Measurements from ENCODE around the gene ACADSB. TPM values are rescaled to one million over a fixed set of nuclear protein-coding genes. Genes with fewer than 3 reads are reported as not detected.

Gene ACADSB
- total and polyA plus RNA-seq, 2 donors from 2014 or later: 26.6 to 48.5 TPM

- no peak for DNase-seq
- no peak overlapping the region for H3K4me3 ChIP-seq (ENCODE audit: low read length in 3 of 3)
- FAIRE-seq: no peak
- intact Hi-C loops (cut with DNase I): no loop called here
- H3K27ac ChIP-seq (ENCODE audit: low read depth in 2 of 2, low read length in 2 of 2): no peak overlapping the region
- H3K27me3 ChIP-seq (ENCODE audit: control insufficient read depth, insufficient read depth, low read length): peaks cover 2% of the 10 kb centered on the region
- no peaks in the 10 kb centered on the region for H3K36me3 ChIP-seq (ENCODE audit: control insufficient read depth in 2 of 3, insufficient read depth in 3 of 3, low read length in 3 of 3)
- H3K9ac ChIP-seq (ENCODE audit: low read length in 3 of 3): no peak overlapping the region
- TF ChIP-seq CTCF (IDR thresholded peaks at IDR 0.05; ENCODE audit: borderline replicate concordance, extremely low read depth, insufficient read depth): no peak
- no peaks in the 10 kb centered on the region for H3K9me3 ChIP-seq (ENCODE audit: control insufficient read depth in 2 of 3, insufficient read depth in 1 of 3, low read length in 3 of 3)
- H3K4me1 ChIP-seq (ENCODE audit: control insufficient read depth in 2 of 3, insufficient read depth in 2 of 3, low read depth in 1 of 3, low read length in 3 of 3): no peaks in the 10 kb centered on the region
These were observed 88.2 kb downstream of the ACADSB start for GRCh38 chr10:123097039-123097438.

- H3K4me3 ChIP-seq (ENCODE audit: low read length in 3 of 3): no peak overlapping the region
- H3K9ac ChIP-seq (ENCODE audit: low read length in 3 of 3): no peak overlapping the region
- intact Hi-C loops (cut with DNase I): no loop called here
- no peak for TF ChIP-seq CTCF (IDR thresholded peaks at IDR 0.05; ENCODE audit: borderline replicate concordance, extremely low read depth, insufficient read depth)
- H3K27ac ChIP-seq (ENCODE audit: low read depth in 2 of 2, low read length in 2 of 2): no peak overlapping the region
- no peaks in the 10 kb centered on the region for H3K36me3 ChIP-seq (ENCODE audit: control insufficient read depth in 2 of 3, insufficient read depth in 3 of 3, low read length in 3 of 3)
- H3K27me3 ChIP-seq (ENCODE audit: control insufficient read depth, insufficient read depth, low read length): no peaks in the 10 kb centered on the region
- no peaks in the 10 kb centered on the region for H3K4me1 ChIP-seq (ENCODE audit: control insufficient read depth in 2 of 3, insufficient read depth in 2 of 3, low read depth in 1 of 3, low read length in 3 of 3)
- no peak for DNase-seq
- no peaks in the 10 kb centered on the region for H3K9me3 ChIP-seq (ENCODE audit: control insufficient read depth in 2 of 3, insufficient read depth in 1 of 3, low read length in 3 of 3)
- no peak for FAIRE-seq
These were observed 91.4 kb downstream of the ACADSB start for GRCh38 chr10:123100030-123100762.

DNA sequence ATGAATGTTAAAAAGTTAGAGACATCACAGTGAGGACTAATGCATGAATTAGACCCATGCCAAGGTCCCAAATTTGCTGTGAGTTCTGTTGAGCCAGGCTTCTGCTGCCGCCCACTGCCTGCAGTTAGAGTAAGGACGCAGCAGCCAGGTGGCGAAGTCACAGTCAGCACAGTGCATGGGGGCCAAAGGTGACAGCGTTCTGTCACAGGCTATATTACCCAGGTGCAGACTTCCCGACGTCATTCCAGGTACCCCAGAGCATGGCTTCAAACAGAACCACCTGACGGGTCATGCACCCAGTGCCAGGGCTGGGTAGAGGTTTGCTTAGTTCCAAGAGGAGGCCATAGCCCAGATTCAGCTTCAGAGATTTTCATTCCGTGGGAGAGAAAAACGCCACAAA, 93.1 kb downstream of the ACADSB start:
- Histone ChIP-seq H3K27me3 (ENCODE audit: control insufficient read depth, insufficient read depth, low read length) (no peaks in the 10 kb centered on the region), H3K9ac (ENCODE audit: low read length in 3 of 3) (no peak overlapping the region), H3K36me3 (ENCODE audit: control insufficient read depth in 2 of 3, insufficient read depth in 3 of 3, low read length in 3 of 3) (no peaks in the 10 kb centered on the region), H3K4me3 (ENCODE audit: low read length in 3 of 3) (no peak overlapping the region), H3K27ac (ENCODE audit: low read depth in 2 of 2, low read length in 2 of 2) (no peak overlapping the region), H3K9me3 (ENCODE audit: control insufficient read depth in 2 of 3, insufficient read depth in 1 of 3, low read length in 3 of 3) (no peaks in the 10 kb centered on the region), H3K4me1 (ENCODE audit: control insufficient read depth in 2 of 3, insufficient read depth in 2 of 3, low read depth in 1 of 3, low read length in 3 of 3) (no peaks in the 10 kb centered on the region)
- intact Hi-C loops (cut with DNase I): no loop called here
- no peak for TF ChIP-seq CTCF (IDR thresholded peaks at IDR 0.05; ENCODE audit: borderline replicate concordance, extremely low read depth, insufficient read depth)
- FAIRE-seq (no peak), DNase-seq (no peak)

DNA sequence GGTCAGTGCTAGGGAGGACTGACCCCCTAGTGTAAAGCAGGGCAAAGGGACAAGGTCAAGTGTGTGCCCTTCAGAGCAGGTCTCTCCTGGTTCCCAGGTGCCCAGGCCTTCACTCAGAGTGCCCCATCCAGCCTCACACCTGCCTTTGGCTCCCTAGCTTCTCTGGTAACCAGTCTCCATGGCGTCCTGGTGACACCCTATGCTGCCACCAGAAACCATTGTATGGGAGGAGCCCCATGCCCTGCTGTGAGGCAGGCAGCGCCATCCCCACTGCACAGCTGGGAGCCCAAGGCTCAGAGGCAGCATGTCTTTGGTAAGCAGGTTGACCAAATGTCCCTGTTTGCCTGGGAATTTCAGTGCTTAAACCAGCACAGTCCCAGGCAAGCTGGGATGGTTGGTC, 93.9 kb downstream of the ACADSB start:
- H3K27me3 ChIP-seq (ENCODE audit: control insufficient read depth, insufficient read depth, low read length): no peaks in the 10 kb centered on the region
- DNase-seq: no peak
- no peak for FAIRE-seq
- H3K4me1 ChIP-seq (ENCODE audit: control insufficient read depth in 2 of 3, insufficient read depth in 2 of 3, low read depth in 1 of 3, low read length in 3 of 3): no peaks in the 10 kb centered on the region
- TF ChIP-seq CTCF (IDR thresholded peaks at IDR 0.05; ENCODE audit: borderline replicate concordance, extremely low read depth, insufficient read depth): no peak
- no peak overlapping the region for H3K27ac ChIP-seq (ENCODE audit: low read depth in 2 of 2, low read length in 2 of 2)
- H3K36me3 ChIP-seq (ENCODE audit: control insufficient read depth in 2 of 3, insufficient read depth in 3 of 3, low read length in 3 of 3): no peaks in the 10 kb centered on the region
- intact Hi-C loops (cut with DNase I): no loop called here
- H3K9ac ChIP-seq (ENCODE audit: low read length in 3 of 3): no peak overlapping the region
- H3K9me3 ChIP-seq (ENCODE audit: control insufficient read depth in 2 of 3, insufficient read depth in 1 of 3, low read length in 3 of 3): no peaks in the 10 kb centered on the region
- H3K4me3 ChIP-seq (ENCODE audit: low read length in 3 of 3): no peak overlapping the region
